NCI-H146 (cell line): ENCODE measurements around the gene DCTPP1.
"Not testable (repeated sequence)": the region's sequence is repeated elsewhere in the genome, so short reads cannot be mapped to it uniquely, and the experiment has no call there.

Source experiments
- DNase-seq: peaks from one replicate; lab custom pipeline; 2025; lab: John Stamatoyannopoulos, UW

DCTPP1 gene

GRCh38 chr16:30413112-30413806 is 16.6 kb downstream of the DCTPP1 start:
- DNase-seq: no peak

GRCh38 chr16:30409125-30410060 is 20.4 kb downstream of the DCTPP1 start:
- peak; percentile 87 for DNase-seq

- peak; percentile 41 for DNase-seq
Measured at GRCh38 chr16:30407804-30408534, 21.9 kb downstream of the DCTPP1 start.

GRCh38 chr16:30407102-30407803 is 22.6 kb downstream of the DCTPP1 start, which contains the start of gene ZNF771:
TSS of gene ZNF771 (plus strand) at chr16:30407606. CDS start at chr16:30408054, 448 bp downstream.
- DNase-seq: peak; percentile 97

GRCh38 chr16:30406795-30407101 is 23.1 kb downstream of the DCTPP1 start:
- no peak for DNase-seq

- DNase-seq: peak; percentile 28
Measured at GRCh38 chr16:30401768-30402425, 27.9 kb downstream of the DCTPP1 start.

GRCh38 chr16:30399435-30400186 is 30.2 kb downstream of the DCTPP1 start:
- no peak for DNase-seq

- no peak for DNase-seq
Measured at GRCh38 chr16:30398661-30399434, 31.0 kb downstream of the DCTPP1 start.

- DNase-seq: no peak
Measured at GRCh38 chr16:30397776-30398660, 31.8 kb downstream of the DCTPP1 start.

GRCh38 chr16:30397056-30397455 is 32.8 kb downstream of the DCTPP1 start:
- DNase-seq: no peak

- DNase-seq: not testable (repeated sequence)
Measured at GRCh38 chr16:30396627-30397026, 33.2 kb downstream of the DCTPP1 start.

GRCh38 chr16:30395992-30396585 is 33.7 kb downstream of the DCTPP1 start:
- peak; percentile 68 for DNase-seq

- peak; percentile 98 for DNase-seq
Measured at GRCh38 chr16:30395155-30395991, 34.5 kb downstream of the DCTPP1 start, which contains the start of gene ZNF48. TSS of gene ZNF48 (plus strand) at chr16:30395420. CDS start at chr16:30395795, 375 bp downstream.

- DNase-seq: peak; percentile 65
Measured at GRCh38 chr16:30394592-30395154, 35.2 kb downstream of the DCTPP1 start.

GRCh38 chr16:30383521-30383920 is 46.3 kb downstream of the DCTPP1 start:
- no peak for DNase-seq

GRCh38 chr16:30382111-30382881 is 47.5 kb downstream of the DCTPP1 start, which contains the start of gene SEPTIN1:
TSS of gene SEPTIN1 (minus strand) at chr16:30382561. CDS start at chr16:30382542, 19 bp downstream.
- no peak for DNase-seq
